Right lobe of liver (tissue), 6 donors: ENCODE results near the gene CNIH2. TPM values are rescaled to one million over a fixed set of nuclear protein-coding genes. Genes with fewer than 3 reads are reported as not detected.
A peak's percentile ranks its signal among the peaks of the same experiment; 100 is the strongest.

Source experiments
- ATAC-seq, 4 donors: fragments of 200-7000 bp; cut with Tn5 transposase; one replicate each; pipeline ENCODE4 v1.9.1; 2020; ENCODE audit warnings: mild to moderate bottlenecking in 4 of 4, moderate library complexity in 4 of 4
- DNase-seq, 3 donors: peaks; one replicate each; pipeline ENCODE4 v3.0.0-alpha.2; 2020
- H3K27ac ChIP-seq, 3 donors: fragments of 200-600 bp; one replicate each; pipeline ENCODE4 v1.8.0; 2022
- H3K27me3 ChIP-seq, 2 donors: fragments of 200-600 bp; one replicate each; pipeline ENCODE4 v1.8.0; 2022
- H3K36me3 ChIP-seq, 4 donors: fragments of 200-600 bp; sonication (generic) in 1 of 4; one replicate each; pipeline versions ENCODE4 v1.5.1 to v1.8.0; 2017 to 2022; ENCODE audit warnings: control low read depth in 1 of 4
- H3K4me1 ChIP-seq, 4 donors: fragments of 200-600 bp; sonication (generic) in 1 of 4; one replicate each; pipeline versions ENCODE4 v1.5.1 to v1.8.0; 2017 to 2022; ENCODE audit warnings: control low read depth in 1 of 4
- H3K4me3 ChIP-seq, 3 donors: fragments of 200-600 bp; one replicate each; pipeline ENCODE4 v1.8.0; 2022
- H3K9me3 ChIP-seq, 4 donors: fragments of 200-600 bp; sonication (generic) in 1 of 4; one replicate each; pipeline versions ENCODE4 v1.5.1 to v1.8.0; 2017 to 2022; ENCODE audit warnings: control low read depth in 1 of 4
- CTCF ChIP-seq, 4 donors: fragments of 200-600 bp in 3 of 4; fragments of 450-650 bp in 1 of 4; IDR thresholded peaks; one replicate each; pipeline versions ENCODE4 v1.5.1 to v1.8.0; 2016 to 2022; ENCODE audit warnings: antibody characterized with exemption in 4 of 4, mild to moderate bottlenecking in 2 of 4
- POLR2A ChIP-seq: fragments of 450-650 bp; IDR thresholded peaks from one replicate; pipeline ENCODE4 v1.6.1; 2017; ENCODE audit warnings: antibody characterized with exemption, mild to moderate bottlenecking
- WGBS: methylation state at CpG from one replicate; pipeline ENCODE4 v1.1.6; 2018; ENCODE audit warnings: low coverage, low lambda C conversion rate; ENCODE audit not compliant: insufficient coverage; ENCODE audit errors: missing lambda C conversion rate; 5-methylcytosine and 5-hydroxymethylcytosine counted together
- intact Hi-C, 2 donors: fragments of 100-400 bp; cut with DNase I; formaldehyde crosslinking; loops; one replicate each; pipeline versions ENCODE4 v1.11.2 to v1.14.1; 2022
- total RNA-seq, 6 experiments: library from RNA; depleted of rRNA in 2 of 6; stranded (reverse); fragments of >200 nt in 2 of 6; fragmentation: NEBNext Ultra II Directional in 3 of 6; extraction: Animal tissue kit (Norgen Biotek cat#: 25700) in 3 of 6; gene quantifications; one replicate each; pipeline versions ENCODE4 v1.1.0 to v1.2.4, GENCODE V29; 2016 to 2023
- donor health status: DM: no; HTN: yes; CAD: no.
- donor health status: DM: no; HTN: no; CAD: no.
- donor health status: DM: no; HTN: no; CAD: no.
- donor health status: DM: no; HTN: yes; CAD: no.
- donor health status: DM: no; HTN: yes; CAD: no.

CNIH2 gene
- total RNA-seq, 6 experiments from 2014 or later, result 0.26 to 0.51 TPM; not detected in 4

- intact Hi-C loops, result no loop called here
- Histone ChIP-seq H3K4me1 (peaks cover 0 to 17% (median 2%) of the 10 kb centered on the region in 4 donors), H3K27me3 (no peaks in the 10 kb centered on the region), H3K36me3 (no peaks in the 10 kb centered on the region), H3K9me3 (no peaks in the 10 kb centered on the region), H3K27ac (no peak overlapping the region), H3K4me3 (no peak overlapping the region)
- TF ChIP-seq CTCF (IDR thresholded peaks at IDR 0.05) (no peak), POLR2A (no peak)
- WGBS, result 69% methylated on average over 13 of the region's 18 CpGs
- DNase-seq (peak in 1 of 3 donors; percentile 46), ATAC-seq (no peak)
These were observed 54.6 kb downstream of the CNIH2 start for GRCh38 chr11:66332371-66333219.

GRCh38 chr11:66333220-66333877 is 55.4 kb downstream of the CNIH2 start:
- H3K27me3 ChIP-seq, result no peaks in the 10 kb centered on the region
- TF ChIP-seq CTCF (IDR thresholded peaks at IDR 0.05) (no peak), POLR2A (no peak)
- H3K4me3 ChIP-seq, result no peak overlapping the region
- no peaks in the 10 kb centered on the region for H3K36me3 ChIP-seq
- peak in 1 of 3 donors; percentile 38 for DNase-seq
- peaks cover 0 to 13% (median 2%) of the 10 kb centered on the region in 4 donors for H3K4me1 ChIP-seq
- H3K9me3 ChIP-seq, result no peaks in the 10 kb centered on the region
- WGBS, result 97% methylated on average over 6 of the region's 19 CpGs
- ATAC-seq, result no peak
- no peak overlapping the region for H3K27ac ChIP-seq
- intact Hi-C loops, result no loop called here

Other genes with a start within 250 kb of the CNIH2 start
- gene GAL3ST3, start 229.0 kb upstream of the CNIH2 start, total RNA-seq, result not detected
- gene SF3B2, start 225.8 kb upstream of the CNIH2 start, total RNA-seq, result 10 to 100 TPM; 52.2 to 85.4 (median 67.2) TPM
- 10 to 100 TPM in 4 of 6 experiments, 1 to 10 TPM in 2; 5.8 to 23.7 (median 12.5) TPM for gene PACS1, start 207.9 kb upstream of the CNIH2 start, total RNA-seq
- 10 to 100 TPM in 1 of 6 experiments, 1 to 10 TPM in 5; 3.8 to 11.5 (median 6.3) TPM for gene KLC2, start 20.5 kb upstream of the CNIH2 start, total RNA-seq
- gene RAB1B, start 9.5 kb upstream of the CNIH2 start, total RNA-seq, result 10 to 100 TPM; 52.3 to 69.0 (median 59.6) TPM
- 100 to 1,000 TPM in 3 of 6 experiments, 10 to 100 TPM in 3; 75.0 to 170 (median 97.9) TPM for gene YIF1A, start 11.0 kb downstream of the CNIH2 start, total RNA-seq
- under 1 TPM in 4 of 6 experiments, not detected in 2; 0.13 to 0.86 (median 0.45) TPM for gene TMEM151A, start 13.7 kb downstream of the CNIH2 start, total RNA-seq
- gene CD248, start 38.9 kb downstream of the CNIH2 start, total RNA-seq, result 1 to 10 TPM in 3 of 6 experiments, under 1 TPM in 3; 0.37 to 3.2 (median 0.94) TPM
- 1 to 10 TPM in 3 of 6 experiments, under 1 TPM in 3; 0.46 to 1.8 (median 0.94) TPM for gene RIN1, start 58.3 kb downstream of the CNIH2 start, total RNA-seq
- 10 to 100 TPM in 5 of 6 experiments, 1 to 10 TPM in 1; 8.2 to 31.9 (median 12.1) TPM for gene BRMS1, start 66.9 kb downstream of the CNIH2 start, total RNA-seq
- 10 to 100 TPM in 5 of 6 experiments, 1 to 10 TPM in 1; 6.3 to 25.4 (median 15.6) TPM for gene B4GAT1, start 69.5 kb downstream of the CNIH2 start, total RNA-seq
- 1 to 10 TPM in 4 of 6 experiments, under 1 TPM in 2; 0.35 to 2.2 (median 1.1) TPM for gene SLC29A2, start 93.6 kb downstream of the CNIH2 start, total RNA-seq
- not detected for gene NPAS4, start 142.9 kb downstream of the CNIH2 start, total RNA-seq
- 10 to 100 TPM; 17.6 to 34.1 (median 28.6) TPM for gene MRPL11, start 160.7 kb downstream of the CNIH2 start, total RNA-seq
- gene PELI3, start 188.7 kb downstream of the CNIH2 start, total RNA-seq, result 1 to 10 TPM; 2.0 to 5.3 (median 3.2) TPM
- gene DPP3, start 202.3 kb downstream of the CNIH2 start, total RNA-seq, result 10 to 100 TPM; 18.0 to 25.6 (median 22.0) TPM
- 10 to 100 TPM in 4 of 6 experiments, 1 to 10 TPM in 2; 6.2 to 18.1 (median 11.2) TPM for gene BBS1, start 232.5 kb downstream of the CNIH2 start, total RNA-seq